HG03575 (cell line): ENCODE measurements around the gene RPS6KA6.
"Not testable (repeated sequence)": the region's sequence is repeated elsewhere in the genome, so short reads cannot be mapped to it uniquely, and the experiment has no call there.

ENCODE experiments used
- ATAC-seq: cut with Tn5 transposase; IDR thresholded peaks from one replicate; pipeline ENCODE4 v1.9.1; 2021; ENCODE audit not compliant: unreplicated experiment, insufficient number of reproducible peaks, low FRiP score; ENCODE audit errors: extremely low read depth

RPS6KA6 gene

GRCh38 chrX:84168574-84168973, 19.4 kb downstream of the RPS6KA6 start:
- ATAC-seq, result no peak

- ATAC-seq, result no peak
Measured at GRCh38 chrX:84168095-84168494, 19.9 kb downstream of the RPS6KA6 start.

GRCh38 chrX:84165711-84166110, 22.3 kb downstream of the RPS6KA6 start:
- no peak for ATAC-seq

- ATAC-seq, result no peak
Measured at GRCh38 chrX:84162401-84162800, 25.6 kb downstream of the RPS6KA6 start.

- ATAC-seq, result no peak
Measured at GRCh38 chrX:84161641-84162040, 26.4 kb downstream of the RPS6KA6 start.

- no peak for ATAC-seq
Measured at GRCh38 chrX:84160736-84161135, 27.3 kb downstream of the RPS6KA6 start.

GRCh38 chrX:84156821-84157220, 31.2 kb downstream of the RPS6KA6 start:
- no peak for ATAC-seq

- no peak for ATAC-seq
Measured at GRCh38 chrX:84155938-84156337, 32.1 kb downstream of the RPS6KA6 start.

- ATAC-seq, result no peak
Measured at GRCh38 chrX:84153538-84153937, 34.5 kb downstream of the RPS6KA6 start.

GRCh38 chrX:84144991-84145390, 43.0 kb downstream of the RPS6KA6 start:
- ATAC-seq, result no peak

GRCh38 chrX:84144281-84144680, 43.7 kb downstream of the RPS6KA6 start:
- ATAC-seq, result no peak

- no peak for ATAC-seq
Measured at GRCh38 chrX:84133023-84133422, 55.0 kb downstream of the RPS6KA6 start.

- ATAC-seq, result no peak
Measured at GRCh38 chrX:84123585-84123984, 64.4 kb downstream of the RPS6KA6 start.

- ATAC-seq, result no peak
Measured at GRCh38 chrX:84118769-84119168, 69.2 kb downstream of the RPS6KA6 start.

GRCh38 chrX:84118315-84118714, 69.7 kb downstream of the RPS6KA6 start:
- ATAC-seq, result no peak

GRCh38 chrX:84108584-84108983, 79.4 kb downstream of the RPS6KA6 start:
- ATAC-seq, result no peak

- ATAC-seq, result no peak
Measured at GRCh38 chrX:84099120-84099519, 88.9 kb downstream of the RPS6KA6 start.

- not testable (repeated sequence) for ATAC-seq
Measured at GRCh38 chrX:84079479-84080197, 108.4 kb downstream of the RPS6KA6 start.

GRCh38 chrX:84078991-84079390, 109.0 kb downstream of the RPS6KA6 start:
- no peak for ATAC-seq

GRCh38 chrX:84064814-84065213, 123.2 kb downstream of the RPS6KA6 start:
- no peak for ATAC-seq

- ATAC-seq, result no peak
Measured at GRCh38 chrX:84064164-84064563, 123.8 kb downstream of the RPS6KA6 start.
